ENCODE results near the gene SCCPDH.
A peak's percentile ranks its signal among the peaks of the same experiment; 100 is the strongest.
"Not testable (repeated sequence)": the region's sequence is repeated elsewhere in the genome, so short reads cannot be mapped to it uniquely, and the experiment has no call there.

SCCPDH gene

DNA sequence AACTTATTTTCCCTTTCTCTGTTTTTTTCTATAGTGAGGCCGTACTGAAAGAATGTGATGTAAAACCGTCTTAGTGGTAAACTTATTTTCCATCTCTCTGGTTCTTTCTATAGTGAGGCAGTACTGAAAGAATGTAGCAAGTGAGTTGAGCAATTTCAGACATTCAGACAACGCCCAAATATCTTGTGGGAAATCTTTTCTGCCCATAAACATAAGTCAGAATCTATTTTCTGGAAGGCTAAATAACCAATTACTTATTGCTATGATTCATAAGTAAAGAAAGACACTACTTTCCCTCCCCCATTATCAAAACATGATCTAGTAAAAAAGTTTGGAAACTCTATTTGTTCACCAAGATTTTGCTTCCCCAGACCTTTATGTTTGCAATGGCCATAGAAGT, 18.8 kb upstream of the SCCPDH start:
- DNase-seq (ENCODE audit: low read depth) = peak; percentile 91

DNA sequence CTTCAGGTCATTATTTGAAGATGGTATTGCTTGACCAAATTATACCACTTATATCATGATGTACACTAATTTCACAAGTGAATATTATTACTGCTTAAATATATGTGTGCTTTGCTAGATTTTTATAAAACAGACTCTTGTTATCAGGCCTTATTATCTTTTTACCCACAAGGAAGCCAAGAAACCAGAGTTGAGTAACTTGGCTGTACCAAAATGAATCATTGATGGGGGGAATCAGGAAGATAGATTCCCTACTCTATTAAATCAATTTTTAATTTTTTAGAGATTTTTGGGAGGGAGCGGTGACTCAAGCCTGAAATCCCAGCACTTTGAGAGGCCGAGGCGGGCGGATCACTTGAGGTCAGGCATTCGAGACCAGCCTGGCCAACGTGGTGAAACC, 16.0 kb upstream of the SCCPDH start:
- no peak for DNase-seq (ENCODE audit: low read depth)

DNA sequence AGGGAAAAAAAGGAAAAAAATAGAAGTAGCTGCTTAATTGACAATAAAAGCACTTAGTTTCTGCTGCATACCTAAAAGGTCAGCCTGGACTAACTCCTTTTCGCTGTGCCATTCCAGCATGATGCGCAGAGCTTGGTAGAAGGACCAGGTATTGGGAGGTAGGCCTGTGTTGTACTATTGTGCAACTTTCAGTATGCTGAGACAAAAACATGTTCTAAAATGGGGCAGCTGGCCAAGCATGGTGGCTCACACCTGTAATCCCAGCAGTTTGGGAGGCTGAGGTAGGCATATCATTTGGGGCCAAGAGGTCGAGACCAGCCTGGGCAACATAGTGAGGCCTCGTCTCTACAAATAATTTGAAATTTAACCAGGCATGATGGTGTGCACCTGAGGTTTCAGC, 15.0 kb upstream of the SCCPDH start:
- no peak for DNase-seq (ENCODE audit: low read depth)

DNA sequence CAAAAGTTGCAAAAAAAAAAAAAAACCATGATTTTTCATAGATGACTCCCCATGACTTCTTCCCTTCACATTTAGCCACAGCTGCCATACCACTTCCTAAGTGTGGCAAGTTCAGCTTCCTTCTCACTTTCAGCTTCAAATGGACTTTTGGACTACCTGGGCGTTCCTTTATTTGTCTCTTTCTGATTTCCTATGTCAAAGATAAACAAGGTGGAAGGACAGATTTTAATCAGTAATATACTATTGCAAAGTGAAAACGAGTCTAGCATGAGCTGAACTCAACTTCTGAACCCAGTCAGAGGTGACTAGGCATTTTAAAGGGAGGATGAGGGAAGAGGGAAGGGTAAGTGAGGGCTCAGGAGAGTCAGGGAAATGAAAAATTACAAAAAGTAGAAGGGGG, 14.4 kb upstream of the SCCPDH start:
- no peak for DNase-seq (ENCODE audit: low read depth)

DNA sequence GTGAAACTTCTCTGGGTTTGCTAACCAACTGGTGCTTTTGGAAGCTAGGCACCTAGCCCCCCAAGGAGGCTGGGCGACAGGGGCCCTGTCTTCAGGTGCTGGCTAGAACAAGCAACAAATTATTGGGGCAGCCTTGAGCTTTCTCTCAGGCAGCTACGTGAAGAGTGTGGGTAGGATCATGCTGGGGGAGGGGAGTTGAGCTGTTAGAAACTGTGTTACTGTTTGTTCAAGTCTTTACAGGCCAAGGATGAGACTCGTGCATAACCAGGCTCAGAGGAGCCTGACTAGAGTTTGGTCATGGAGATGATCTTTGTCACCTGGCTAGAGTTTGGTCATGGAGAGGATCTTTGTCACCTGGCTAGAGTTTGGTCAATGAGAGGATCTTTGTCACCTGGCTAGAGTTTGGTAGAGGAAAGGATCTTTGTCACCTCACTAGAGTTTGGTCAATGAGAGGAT, 12.6 kb upstream of the SCCPDH start:
- no peak for DNase-seq (ENCODE audit: low read depth)

DNA sequence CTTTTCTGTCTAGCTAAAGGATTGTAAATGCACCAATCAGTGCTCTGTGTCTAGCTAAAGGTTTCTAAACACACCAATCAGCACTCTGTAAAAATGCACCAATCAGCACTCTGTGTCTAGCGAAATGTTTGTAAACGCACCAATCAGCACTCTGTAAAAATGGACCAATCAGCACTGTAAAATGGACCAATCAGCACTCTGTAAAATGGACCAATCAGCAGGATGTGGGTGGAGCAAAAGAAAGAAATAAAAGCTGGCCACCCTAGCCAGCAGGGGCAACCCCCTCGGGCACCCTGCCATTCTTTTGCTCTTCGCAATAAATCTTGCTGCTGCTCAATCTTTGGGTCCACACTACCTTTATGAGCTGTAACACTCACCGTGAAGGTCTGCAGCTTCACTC, 11.8 kb upstream of the SCCPDH start:
- not testable (repeated sequence) for DNase-seq (ENCODE audit: low read depth)

DNA sequence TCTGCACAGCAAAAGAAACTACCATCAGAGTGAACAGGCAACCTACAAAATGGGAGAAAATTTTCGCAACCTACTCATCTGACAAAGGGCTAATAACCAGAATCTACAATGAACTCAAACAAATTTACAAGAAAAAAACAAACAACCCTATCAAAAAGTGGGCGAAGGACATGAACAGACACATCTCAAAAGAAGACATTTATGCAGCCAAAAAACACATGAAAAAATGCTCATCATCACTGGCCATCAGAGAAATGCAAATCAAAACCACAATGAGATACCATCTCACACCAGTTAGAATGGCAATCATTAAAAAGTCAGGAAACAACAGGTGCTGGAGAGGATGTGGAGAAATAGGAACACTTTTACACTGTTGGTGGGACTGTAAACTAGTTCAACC, 4.8 kb upstream of the SCCPDH start:
- not testable (repeated sequence) for DNase-seq (ENCODE audit: low read depth)

DNA sequence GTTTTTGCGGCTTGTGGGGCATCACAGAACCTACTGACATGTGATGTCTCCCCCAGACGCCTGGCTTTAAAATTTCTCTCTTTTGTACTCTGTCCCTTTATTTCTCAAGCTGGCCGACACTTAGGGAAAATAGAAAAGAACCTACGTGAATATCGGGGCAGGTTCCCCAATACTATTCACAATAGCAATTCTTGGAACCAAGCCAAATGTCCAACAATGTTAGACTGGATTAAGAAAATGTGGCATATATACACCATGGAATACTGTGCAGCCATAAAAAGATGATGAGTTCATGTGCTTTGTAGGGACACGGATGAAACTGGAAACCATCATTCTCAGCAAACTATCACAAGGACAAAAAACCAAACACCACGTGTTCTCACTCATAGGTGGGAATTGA, 3.4 kb upstream of the SCCPDH start:
- not testable (repeated sequence) for DNase-seq (ENCODE audit: low read depth)

DNA sequence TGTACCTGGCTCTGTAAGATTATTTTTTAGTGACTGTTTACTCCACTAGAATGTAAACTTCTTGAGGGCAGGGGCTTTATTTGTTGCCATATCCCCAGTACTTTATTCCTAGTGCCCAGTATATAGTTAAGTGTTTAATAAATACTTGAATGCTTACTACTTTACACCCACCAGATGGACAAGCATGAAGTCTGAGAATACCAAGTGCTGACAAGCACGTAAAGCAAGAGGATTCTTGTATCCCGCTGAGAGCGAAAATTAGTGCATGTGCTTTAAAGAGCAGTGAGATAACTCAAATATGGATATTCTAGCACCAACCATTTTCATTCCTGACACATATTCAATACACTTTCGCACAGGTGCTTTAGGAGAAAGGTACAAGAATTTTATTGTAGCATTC, 1.5 kb upstream of the SCCPDH start:
- no peak for DNase-seq (ENCODE audit: low read depth)

DNA sequence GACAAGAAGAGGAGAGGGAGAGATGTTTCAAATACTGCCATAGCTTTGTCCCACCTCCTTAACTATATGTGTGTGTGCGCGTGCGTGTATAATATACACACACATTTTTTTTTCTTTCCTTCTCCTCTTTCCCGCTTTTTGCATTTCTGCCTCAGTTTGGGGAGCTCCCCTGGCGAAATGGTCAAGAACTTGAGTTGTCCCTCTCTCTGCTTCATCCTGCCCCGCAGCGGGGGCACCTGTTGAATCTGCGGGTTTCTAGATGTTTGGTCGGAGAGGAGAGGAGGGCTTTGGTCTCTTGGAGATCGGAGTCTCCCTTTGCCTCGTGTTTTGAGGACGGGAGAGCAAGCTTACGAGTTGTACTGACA, 504 bp downstream of the SCCPDH start:
- no peak for DNase-seq (ENCODE audit: low read depth)

DNA sequence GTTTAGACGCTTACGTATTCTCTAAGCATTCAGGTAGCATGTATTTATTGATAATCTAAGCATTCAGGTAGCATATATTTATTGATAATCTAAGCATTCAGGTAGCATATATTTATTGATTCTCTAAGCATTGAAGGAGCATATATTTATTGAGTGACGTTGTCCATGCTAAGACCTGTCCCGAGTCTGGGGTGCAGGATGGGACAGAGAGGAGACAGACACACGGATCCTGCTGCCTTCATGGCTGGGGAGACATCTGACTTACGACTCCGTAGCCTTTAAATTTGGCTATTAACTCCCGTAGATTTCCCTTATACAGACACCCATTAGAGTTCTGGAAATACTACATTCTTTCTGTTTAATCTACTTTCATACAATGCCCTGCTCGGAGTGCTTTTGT, 982 bp downstream of the SCCPDH start:
- no peak for DNase-seq (ENCODE audit: low read depth)

DNA sequence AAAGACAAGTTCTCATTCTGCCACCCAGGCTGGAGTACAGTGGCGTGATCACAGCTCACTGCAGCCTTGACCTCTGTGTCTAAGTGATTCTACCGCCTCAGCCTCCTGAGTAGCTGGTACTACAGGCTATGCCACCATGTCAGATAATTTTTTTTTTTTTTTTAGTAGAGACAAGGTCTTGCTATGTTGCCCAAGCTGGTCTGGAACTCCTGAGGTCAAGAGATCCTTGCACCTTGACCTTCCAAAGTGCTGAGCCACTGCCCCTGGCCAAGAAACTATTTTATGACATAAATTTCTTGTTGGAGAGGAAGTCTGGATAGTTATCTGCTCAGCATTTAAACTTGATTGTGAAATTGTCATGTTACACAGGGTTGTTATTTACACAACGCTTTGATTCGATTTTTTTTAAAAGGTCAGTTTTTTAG, 2.1 kb downstream of the SCCPDH start:
- DNase-seq (ENCODE audit: low read depth) = no peak

DNA sequence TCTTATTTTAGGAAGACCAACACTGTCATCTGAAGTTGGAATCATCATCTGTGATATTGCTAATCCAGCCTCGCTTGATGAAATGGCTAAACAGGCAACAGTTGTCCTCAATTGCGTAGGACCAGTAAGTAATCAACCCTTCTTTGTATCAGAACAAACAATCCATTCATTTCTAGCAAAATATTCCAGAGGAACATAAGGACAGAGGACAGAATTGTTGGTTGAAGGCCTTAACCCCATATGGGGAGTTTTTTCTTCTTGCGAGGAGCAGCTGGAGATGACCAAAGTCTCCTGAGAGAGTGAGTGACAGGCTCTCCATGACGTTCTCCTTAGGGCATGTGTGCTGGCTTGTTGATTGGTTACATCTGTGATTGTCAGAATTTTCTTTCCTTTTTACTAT, 2.7 kb downstream of the SCCPDH start:
- no peak for DNase-seq (ENCODE audit: low read depth)

DNA sequence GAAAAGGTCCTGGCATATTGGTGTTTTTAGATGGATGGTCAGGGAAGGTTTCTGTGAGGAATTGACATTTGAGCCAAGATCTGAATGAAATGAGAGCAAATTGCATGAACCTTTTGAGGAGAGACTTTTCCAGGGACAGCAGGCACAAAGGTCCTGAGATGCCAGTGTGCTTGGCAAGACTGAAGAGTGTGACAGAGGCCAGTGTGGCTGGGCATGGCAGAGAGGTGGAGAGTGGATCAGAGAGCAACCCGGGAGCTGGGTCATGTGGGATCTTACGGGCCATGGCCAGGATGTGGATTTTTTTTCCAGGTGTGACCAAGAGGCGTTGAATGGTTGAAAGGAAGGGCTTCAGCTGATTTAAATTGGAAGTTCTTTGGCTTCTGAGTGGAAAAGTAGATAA, 3.4 kb downstream of the SCCPDH start:
- no peak for DNase-seq (ENCODE audit: low read depth)

DNA sequence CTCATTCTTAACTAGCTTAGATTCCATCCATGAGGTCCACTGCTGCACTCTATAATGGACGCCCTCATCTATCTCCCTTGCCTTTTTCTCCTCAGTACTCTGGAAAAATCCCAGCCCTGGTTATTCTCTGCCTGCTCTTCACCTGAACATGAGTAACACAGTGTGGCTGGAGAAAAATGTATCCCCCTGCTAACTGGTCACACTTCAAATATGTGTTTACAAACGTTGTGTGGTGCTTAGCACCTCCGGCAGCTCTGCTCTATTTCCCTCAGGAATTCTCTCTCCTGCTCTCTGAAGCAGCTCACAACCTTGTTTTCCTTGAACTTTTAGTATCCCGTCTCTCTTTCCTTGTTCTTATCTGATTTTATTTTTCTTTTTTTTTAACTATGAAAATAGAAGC, 4.1 kb downstream of the SCCPDH start:
- DNase-seq (ENCODE audit: low read depth) = no peak

DNA sequence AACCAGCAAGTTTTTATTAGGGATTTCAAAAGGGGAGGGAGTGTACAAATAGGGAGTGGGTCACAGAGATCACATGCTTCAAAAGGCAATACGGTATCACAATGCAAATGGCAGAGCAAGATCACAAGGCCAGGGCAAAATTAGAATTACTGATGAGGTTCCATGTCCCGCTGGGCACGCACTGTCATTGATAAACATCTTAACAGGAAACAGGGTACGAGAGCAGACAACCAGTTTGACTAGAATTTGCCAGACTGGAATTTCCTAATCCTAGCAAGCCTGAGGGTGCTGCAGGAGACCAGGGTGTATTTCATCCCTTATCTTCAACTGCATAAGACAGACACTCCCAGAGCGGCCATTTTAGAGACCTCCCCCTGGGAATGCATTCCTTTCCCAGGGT, 4.8 kb downstream of the SCCPDH start:
- not testable (repeated sequence) for DNase-seq (ENCODE audit: low read depth)

DNA sequence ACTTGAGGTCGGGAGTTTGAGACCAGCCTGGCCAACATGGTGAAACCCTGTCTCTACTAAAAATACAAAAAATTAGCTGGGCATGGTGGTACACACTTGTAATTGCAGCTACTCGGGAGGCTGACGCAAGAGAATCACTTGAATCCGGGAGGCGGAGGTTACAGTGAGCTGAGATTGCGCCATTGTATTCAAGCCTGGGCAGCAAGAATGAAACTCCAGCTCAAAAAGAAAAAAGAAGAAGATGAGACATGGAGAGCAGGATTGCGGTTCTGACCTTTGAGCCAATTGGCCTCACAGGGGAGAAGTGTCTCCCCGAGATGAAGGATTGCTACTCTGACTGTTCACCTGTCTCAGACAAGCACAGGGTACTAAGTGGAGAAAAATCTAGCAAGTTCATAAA, 6.6 kb downstream of the SCCPDH start:
- no peak for DNase-seq (ENCODE audit: low read depth)

DNA sequence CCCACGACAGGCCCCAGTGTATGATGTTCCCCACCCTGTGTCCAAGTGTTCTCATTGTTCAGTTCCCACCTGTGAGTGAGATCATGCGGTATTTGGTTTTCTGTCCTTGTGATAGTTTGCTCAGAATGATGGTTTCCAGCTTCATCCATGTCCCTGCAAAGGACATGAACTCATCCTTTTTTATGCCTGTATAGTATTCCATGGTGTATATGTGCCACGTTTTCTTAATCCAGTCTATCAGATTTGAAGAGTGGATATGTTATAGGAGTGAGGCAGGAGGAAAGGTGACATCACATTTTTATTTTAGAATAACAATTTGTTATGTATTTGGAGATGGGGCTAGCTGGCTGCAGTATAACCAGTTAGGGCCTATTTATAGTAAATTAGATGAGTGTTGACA, 7.7 kb downstream of the SCCPDH start:
- not testable (repeated sequence) for DNase-seq (ENCODE audit: low read depth)

DNA sequence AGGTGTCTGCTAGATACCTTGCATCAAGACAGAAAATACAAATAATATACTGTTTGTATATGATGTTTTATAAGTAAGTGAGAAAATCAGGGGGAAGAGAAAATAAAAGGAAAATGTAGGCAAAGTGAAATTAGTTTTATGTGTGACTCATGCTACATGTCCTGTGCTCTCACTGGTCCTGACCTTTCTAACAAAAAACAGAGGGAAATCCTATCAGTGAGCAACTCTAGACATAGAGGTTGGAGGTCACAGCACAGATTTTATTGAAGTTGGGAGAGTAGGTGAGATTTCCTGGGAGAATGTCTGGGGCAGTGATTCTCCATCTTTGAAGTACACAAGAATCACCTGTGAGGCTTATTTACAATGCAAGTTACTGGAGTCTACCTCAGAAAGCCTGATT, 9.5 kb downstream of the SCCPDH start:
- DNase-seq (ENCODE audit: low read depth) = no peak

DNA sequence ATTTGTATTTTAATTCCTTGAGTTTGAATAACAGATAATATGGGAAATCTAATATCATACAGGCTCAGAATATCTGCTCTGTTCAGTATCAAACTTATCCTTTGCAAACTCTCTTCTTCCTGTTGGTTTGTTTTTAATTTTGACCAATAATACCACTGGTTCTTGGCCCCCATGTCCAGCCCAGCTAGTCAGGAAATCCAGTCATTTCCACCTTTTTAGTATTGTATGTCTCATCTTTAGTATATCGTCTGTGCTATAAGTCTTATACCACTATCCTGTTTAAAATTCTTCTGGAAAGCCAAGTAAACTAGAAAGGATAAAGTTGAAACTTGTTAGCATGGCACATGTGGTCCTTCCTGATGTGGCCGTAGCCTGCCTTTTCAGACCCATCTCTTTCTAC, 10.7 kb downstream of the SCCPDH start:
- no peak for DNase-seq (ENCODE audit: low read depth)

DNA sequence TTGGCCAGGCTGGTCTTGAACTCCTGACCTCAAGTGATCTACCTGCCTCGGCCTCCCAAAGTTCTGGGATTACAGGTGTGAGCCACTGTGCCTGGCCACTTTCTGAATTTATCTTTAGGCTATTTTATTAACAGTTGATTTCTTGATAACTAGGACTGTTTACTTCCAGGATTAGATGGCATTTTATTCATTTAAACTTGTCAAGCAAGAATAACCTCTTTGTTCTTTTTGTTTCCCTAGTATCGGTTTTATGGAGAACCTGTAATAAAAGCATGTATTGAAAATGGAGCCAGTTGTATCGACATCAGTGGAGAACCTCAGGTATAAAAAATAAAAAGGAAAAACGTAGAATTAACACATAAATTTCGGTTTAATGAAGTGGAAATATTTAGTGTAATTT, 11.5 kb downstream of the SCCPDH start:
- no peak for DNase-seq (ENCODE audit: low read depth)

DNA sequence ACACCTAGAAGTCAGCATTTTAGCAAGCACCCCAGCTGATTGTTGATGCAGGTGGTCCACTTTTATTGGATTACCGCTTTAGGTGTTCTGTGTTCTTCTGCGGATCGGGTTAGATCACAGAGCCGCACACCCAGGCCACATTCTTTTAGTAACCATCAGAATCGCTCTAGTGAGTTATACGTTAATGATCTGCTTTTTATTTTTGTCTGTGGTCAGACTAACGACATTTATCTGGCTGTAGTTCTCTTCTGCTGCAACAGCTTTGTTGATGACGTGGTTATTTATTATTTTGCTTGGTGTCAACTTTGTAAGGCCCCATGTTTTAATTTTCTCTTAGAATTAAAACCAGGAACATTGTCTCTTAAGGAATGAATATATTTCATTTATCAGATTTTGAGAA, 18.2 kb downstream of the SCCPDH start:
- DNase-seq (ENCODE audit: low read depth) = no peak

DNA sequence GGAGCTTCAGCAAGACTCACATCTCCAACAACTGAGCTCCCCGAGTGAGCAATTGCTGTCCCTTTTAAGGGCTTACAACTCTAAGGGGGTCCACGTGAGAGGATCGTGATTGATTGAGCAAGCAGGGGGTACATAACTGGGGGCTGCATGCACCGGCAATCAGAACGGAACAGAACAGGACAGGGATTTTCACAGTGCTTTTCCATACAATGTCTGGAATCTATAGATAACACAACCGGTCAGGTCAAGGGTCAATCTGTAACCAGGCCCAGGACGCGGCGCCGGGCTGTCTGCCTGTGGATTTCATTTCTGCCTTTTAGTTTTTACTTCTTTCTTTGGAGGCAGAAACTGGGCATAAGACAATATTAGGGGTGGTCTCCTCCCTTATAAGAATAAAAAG, 21.9 kb downstream of the SCCPDH start:
- DNase-seq (ENCODE audit: low read depth) = not testable (repeated sequence)

DNA sequence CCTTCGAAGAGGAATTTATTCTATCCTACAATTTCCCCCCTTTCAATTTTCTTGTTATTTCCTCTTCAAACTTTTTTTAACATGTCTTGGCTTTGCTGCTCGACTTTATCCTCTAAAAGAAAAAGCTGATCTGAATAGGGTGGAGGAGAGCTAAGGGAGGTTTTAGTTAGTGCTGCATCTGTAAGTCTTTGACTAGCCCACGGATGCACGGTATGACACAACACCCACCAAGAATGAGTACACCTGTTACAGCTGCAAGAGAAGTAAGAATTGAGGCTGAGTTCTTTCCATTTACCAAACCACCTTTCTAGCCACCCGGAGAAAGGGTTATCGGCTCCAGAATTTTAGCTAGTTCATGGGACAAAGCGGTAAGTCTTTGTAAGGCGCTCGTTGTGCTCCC, 23.8 kb downstream of the SCCPDH start:
- no peak for DNase-seq (ENCODE audit: low read depth)

DNA sequence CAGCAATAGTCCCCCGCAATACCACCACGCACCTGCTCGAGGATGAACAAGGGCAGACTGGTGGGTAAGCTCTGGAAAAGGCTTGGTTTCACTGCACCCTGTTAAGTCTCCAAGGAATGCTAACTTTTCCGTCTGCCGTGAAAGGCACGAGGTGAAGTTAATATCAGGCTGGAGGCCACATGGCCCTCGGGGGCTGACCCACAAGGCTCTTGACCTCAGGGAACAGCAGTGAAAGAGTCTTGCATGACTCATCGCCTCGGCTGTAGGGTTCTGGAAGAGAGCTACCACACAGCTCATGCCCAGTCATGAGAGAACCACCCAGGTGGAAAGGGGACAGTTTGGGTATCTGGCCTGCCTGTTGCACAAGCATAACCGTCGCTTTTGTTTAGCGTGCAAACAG, 24.7 kb downstream of the SCCPDH start:
- no peak for DNase-seq (ENCODE audit: low read depth)

Data from stromal cell of bone marrow (primary cell).